Loucy (cell line): ENCODE data around the gene PHKB.

Source experiments
- EZH2phosphoT487 ChIP-seq: fragments of 200-600 bp; IDR thresholded peaks from 2 replicates; pipeline ENCODE4 v1.6.1; 2018; ENCODE audit warnings: antibody characterized with exemption, mild to moderate bottlenecking, moderate library complexity, borderline replicate concordance
- TF ChIP-seq, protein P1 (sequence below): fragments of 200-600 bp; sonication (generic); conservative IDR thresholded peaks from 2 replicates; pipeline ENCODE4 v1.5.1; 2014; ENCODE audit warnings: mild to moderate bottlenecking, antibody characterized with exemption, low read length

DNA sequence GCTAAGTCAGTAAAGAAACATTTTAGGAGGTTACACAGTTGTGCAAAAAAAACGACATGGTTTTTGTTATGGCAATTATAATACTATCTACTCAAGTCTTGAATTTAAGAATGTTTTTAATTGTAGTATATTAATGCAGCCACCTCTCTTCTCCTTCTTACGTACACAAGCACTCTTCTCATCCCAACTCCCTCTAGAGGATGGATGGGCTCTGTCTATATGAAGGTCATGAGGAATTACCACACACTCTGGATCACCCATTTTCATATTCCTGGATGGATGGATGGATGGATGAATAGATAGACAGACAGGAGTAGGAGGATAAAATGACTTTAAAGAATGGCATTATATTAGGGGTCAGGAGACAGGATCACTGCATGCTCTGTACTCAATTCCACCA lies 120.0 kb downstream of the PHKB start:
- TF ChIP-seq, protein P1, sequence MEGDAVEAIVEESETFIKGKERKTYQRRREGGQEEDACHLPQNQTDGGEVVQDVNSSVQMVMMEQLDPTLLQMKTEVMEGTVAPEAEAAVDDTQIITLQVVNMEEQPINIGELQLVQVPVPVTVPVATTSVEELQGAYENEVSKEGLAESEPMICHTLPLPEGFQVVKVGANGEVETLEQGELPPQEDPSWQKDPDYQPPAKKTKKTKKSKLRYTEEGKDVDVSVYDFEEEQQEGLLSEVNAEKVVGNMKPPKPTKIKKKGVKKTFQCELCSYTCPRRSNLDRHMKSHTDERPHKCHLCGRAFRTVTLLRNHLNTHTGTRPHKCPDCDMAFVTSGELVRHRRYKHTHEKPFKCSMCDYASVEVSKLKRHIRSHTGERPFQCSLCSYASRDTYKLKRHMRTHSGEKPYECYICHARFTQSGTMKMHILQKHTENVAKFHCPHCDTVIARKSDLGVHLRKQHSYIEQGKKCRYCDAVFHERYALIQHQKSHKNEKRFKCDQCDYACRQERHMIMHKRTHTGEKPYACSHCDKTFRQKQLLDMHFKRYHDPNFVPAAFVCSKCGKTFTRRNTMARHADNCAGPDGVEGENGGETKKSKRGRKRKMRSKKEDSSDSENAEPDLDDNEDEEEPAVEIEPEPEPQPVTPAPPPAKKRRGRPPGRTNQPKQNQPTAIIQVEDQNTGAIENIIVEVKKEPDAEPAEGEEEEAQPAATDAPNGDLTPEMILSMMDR, result no peak
- no peak for TF ChIP-seq EZH2phosphoT487
